ENCODE measurements around the gene MRPL37.
"Not testable (repeated sequence)": the region's sequence is repeated elsewhere in the genome, so short reads cannot be mapped to it uniquely, and the experiment has no call there.

Gene MRPL37

GRCh38 chr1:54228638-54229079, 28.7 kb downstream of the MRPL37 start:
- H3K36me3 ChIP-seq (ENCODE audit: control insufficient read depth, insufficient read depth, low read length, severe bottlenecking) = no peaks in the 10 kb centered on the region

GRCh38 chr1:54229281-54229891, 29.4 kb downstream of the MRPL37 start:
- H3K27me3 ChIP-seq (replicated peaks; ENCODE audit: control insufficient read depth, insufficient read depth, low read length) = no peaks in the 10 kb centered on the region
- H3K4me3 ChIP-seq (ENCODE audit: low read length) = no peak overlapping the region
- DNase-seq (ENCODE audit: low read depth) = peak; percentile 22
- H3K9me3 ChIP-seq (ENCODE audit: control insufficient read depth, low read length) = no peaks in the 10 kb centered on the region
- H3K36me3 ChIP-seq (ENCODE audit: control insufficient read depth, insufficient read depth, low read length, severe bottlenecking) = no peaks in the 10 kb centered on the region
- H3K4me1 ChIP-seq (ENCODE audit: control insufficient read depth, insufficient read depth, low read length) = peaks cover 19% of the 10 kb centered on the region
- H3K9ac ChIP-seq (ENCODE audit: low read length) = peak overlapping the region; percentile 2

More at GRCh38 chr1:54228638-54229079, 28.7 kb downstream of the MRPL37 start:
- Histone ChIP-seq H3K9me3 (ENCODE audit: control insufficient read depth, low read length) (no peaks in the 10 kb centered on the region), H3K9ac (ENCODE audit: low read length) (peak overlapping the region; percentile 2), H3K27me3 (replicated peaks; ENCODE audit: control insufficient read depth, insufficient read depth, low read length) (no peaks in the 10 kb centered on the region), H3K4me3 (ENCODE audit: low read length) (no peak overlapping the region), H3K4me1 (ENCODE audit: control insufficient read depth, insufficient read depth, low read length) (peaks cover 19% of the 10 kb centered on the region)
- DNase-seq (ENCODE audit: low read depth) = no peak

- Histone ChIP-seq H3K27me3 (replicated peaks; ENCODE audit: control insufficient read depth, insufficient read depth, low read length) (no peaks in the 10 kb centered on the region), H3K9ac (ENCODE audit: low read length) (no peak overlapping the region), H3K4me3 (ENCODE audit: low read length) (no peak overlapping the region), H3K36me3 (ENCODE audit: control insufficient read depth, insufficient read depth, low read length, severe bottlenecking) (no peaks in the 10 kb centered on the region), H3K4me1 (ENCODE audit: control insufficient read depth, insufficient read depth, low read length) (peaks cover 19% of the 10 kb centered on the region), H3K9me3 (ENCODE audit: control insufficient read depth, low read length) (no peaks in the 10 kb centered on the region)
- no peak for DNase-seq (ENCODE audit: low read depth)
Measured at GRCh38 chr1:54230507-54231339, 30.8 kb downstream of the MRPL37 start.

- H3K4me1 ChIP-seq (ENCODE audit: control insufficient read depth, insufficient read depth, low read length); H3K9me3 ChIP-seq (ENCODE audit: control insufficient read depth, low read length); H3K4me3 ChIP-seq (ENCODE audit: low read length); H3K9ac ChIP-seq (ENCODE audit: low read length); DNase-seq (ENCODE audit: low read depth); H3K27me3 ChIP-seq (replicated peaks; ENCODE audit: control insufficient read depth, insufficient read depth, low read length): not testable (repeated sequence)
- H3K36me3 ChIP-seq (ENCODE audit: control insufficient read depth, insufficient read depth, low read length, severe bottlenecking) = peaks cover 21% of the 10 kb centered on the region
Measured at GRCh38 chr1:54233196-54233595, 33.2 kb downstream of the MRPL37 start.

DNA sequence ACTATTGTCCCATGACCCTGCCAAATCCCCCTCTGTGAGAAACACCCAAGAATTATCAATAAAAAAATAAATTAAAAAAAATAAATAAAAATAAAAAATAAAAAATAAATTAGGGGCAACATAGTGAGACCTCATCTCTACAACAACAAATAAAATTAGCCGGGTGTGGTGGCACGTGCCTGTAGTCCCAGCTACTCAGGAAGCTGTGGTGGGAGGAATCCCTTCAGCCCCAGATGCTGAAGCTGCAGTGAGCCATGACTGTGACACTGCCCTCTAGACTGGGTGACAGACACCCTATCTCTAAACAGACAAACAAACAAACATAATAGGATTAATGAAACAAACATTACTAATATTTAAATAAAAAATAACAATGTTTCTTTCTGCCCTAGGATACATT, 34.3 kb downstream of the MRPL37 start:
- no peaks in the 10 kb centered on the region for H3K9me3 ChIP-seq (ENCODE audit: control insufficient read depth, low read length)
- H3K27me3 ChIP-seq (replicated peaks; ENCODE audit: control insufficient read depth, insufficient read depth, low read length) = no peaks in the 10 kb centered on the region
- no peak for DNase-seq (ENCODE audit: low read depth)
- peaks cover 1% of the 10 kb centered on the region for H3K4me1 ChIP-seq (ENCODE audit: control insufficient read depth, insufficient read depth, low read length)
- H3K36me3 ChIP-seq (ENCODE audit: control insufficient read depth, insufficient read depth, low read length, severe bottlenecking) = peaks cover 32% of the 10 kb centered on the region
- no peak overlapping the region for H3K9ac ChIP-seq (ENCODE audit: low read length)
- H3K4me3 ChIP-seq (ENCODE audit: low read length) = no peak overlapping the region

- Histone ChIP-seq H3K4me1 (ENCODE audit: control insufficient read depth, insufficient read depth, low read length) (no peaks in the 10 kb centered on the region), H3K36me3 (ENCODE audit: control insufficient read depth, insufficient read depth, low read length, severe bottlenecking) (peaks cover 54% of the 10 kb centered on the region), H3K27me3 (replicated peaks; ENCODE audit: control insufficient read depth, insufficient read depth, low read length) (no peaks in the 10 kb centered on the region), H3K4me3 (ENCODE audit: low read length) (no peak overlapping the region), H3K9me3 (ENCODE audit: control insufficient read depth, low read length) (no peaks in the 10 kb centered on the region), H3K9ac (ENCODE audit: low read length) (no peak overlapping the region)
- no peak for DNase-seq (ENCODE audit: low read depth)
Measured at GRCh38 chr1:54237586-54237985, 37.6 kb downstream of the MRPL37 start.

GRCh38 chr1:54238353-54239034, 38.5 kb downstream of the MRPL37 start:
- H3K36me3 ChIP-seq (ENCODE audit: control insufficient read depth, insufficient read depth, low read length, severe bottlenecking) = peaks cover 59% of the 10 kb centered on the region

GRCh38 chr1:54239035-54239383, 39.0 kb downstream of the MRPL37 start:
- H3K27me3 ChIP-seq (replicated peaks; ENCODE audit: control insufficient read depth, insufficient read depth, low read length) = no peaks in the 10 kb centered on the region
- H3K9ac ChIP-seq (ENCODE audit: low read length) = no peak overlapping the region
- H3K4me1 ChIP-seq (ENCODE audit: control insufficient read depth, insufficient read depth, low read length) = no peaks in the 10 kb centered on the region
- DNase-seq (ENCODE audit: low read depth) = no peak
- no peak overlapping the region for H3K4me3 ChIP-seq (ENCODE audit: low read length)
- no peaks in the 10 kb centered on the region for H3K9me3 ChIP-seq (ENCODE audit: control insufficient read depth, low read length)
- H3K36me3 ChIP-seq (ENCODE audit: control insufficient read depth, insufficient read depth, low read length, severe bottlenecking) = peaks cover 59% of the 10 kb centered on the region

More at GRCh38 chr1:54238353-54239034, 38.5 kb downstream of the MRPL37 start:
- no peak overlapping the region for H3K4me3 ChIP-seq (ENCODE audit: low read length)
- H3K4me1 ChIP-seq (ENCODE audit: control insufficient read depth, insufficient read depth, low read length) = no peaks in the 10 kb centered on the region
- no peaks in the 10 kb centered on the region for H3K27me3 ChIP-seq (replicated peaks; ENCODE audit: control insufficient read depth, insufficient read depth, low read length)
- DNase-seq (ENCODE audit: low read depth) = no peak
- H3K9ac ChIP-seq (ENCODE audit: low read length) = no peak overlapping the region
- H3K9me3 ChIP-seq (ENCODE audit: control insufficient read depth, low read length) = no peaks in the 10 kb centered on the region

GRCh38 chr1:54239631-54240031, 39.7 kb downstream of the MRPL37 start:
- H3K36me3 ChIP-seq (ENCODE audit: control insufficient read depth, insufficient read depth, low read length, severe bottlenecking) = peaks cover 59% of the 10 kb centered on the region
- no peak overlapping the region for H3K4me3 ChIP-seq (ENCODE audit: low read length)
- no peak for DNase-seq (ENCODE audit: low read depth)

DNA sequence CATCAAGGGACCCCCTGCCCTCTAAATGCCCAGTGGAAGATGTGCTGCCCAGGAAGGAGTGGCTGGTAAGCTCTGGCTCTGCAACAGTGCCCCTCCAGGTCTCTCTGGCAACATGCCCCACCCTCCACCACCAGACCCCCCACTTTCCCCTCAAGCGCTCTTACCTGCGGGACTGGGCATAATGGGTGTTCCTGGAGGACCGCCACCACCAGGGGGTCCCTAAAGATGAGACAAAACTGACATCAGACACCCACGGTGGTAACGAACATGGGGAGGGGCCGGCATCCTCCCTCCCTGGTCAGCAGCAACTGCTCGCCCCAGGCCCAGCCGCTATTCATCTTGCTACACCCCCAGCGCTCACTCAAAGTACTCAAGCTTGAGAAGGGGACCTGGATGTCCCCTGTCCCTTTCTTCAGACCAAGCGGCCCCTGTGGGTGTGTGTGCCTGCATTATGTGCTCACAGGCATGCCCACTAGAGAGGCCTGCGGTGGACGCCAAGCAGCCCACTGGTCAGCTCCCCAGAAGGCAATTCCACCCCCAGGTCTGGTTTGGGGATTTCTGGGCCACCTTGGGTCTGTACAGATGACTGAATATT, 40.9 kb downstream of the MRPL37 start:
- Histone ChIP-seq H3K4me1 (ENCODE audit: control insufficient read depth, insufficient read depth, low read length) (no peaks in the 10 kb centered on the region), H3K36me3 (ENCODE audit: control insufficient read depth, insufficient read depth, low read length, severe bottlenecking) (peaks cover 64% of the 10 kb centered on the region), H3K9me3 (ENCODE audit: control insufficient read depth, low read length) (no peaks in the 10 kb centered on the region), H3K27me3 (replicated peaks; ENCODE audit: control insufficient read depth, insufficient read depth, low read length) (no peaks in the 10 kb centered on the region), H3K4me3 (ENCODE audit: low read length) (no peak overlapping the region), H3K9ac (ENCODE audit: low read length) (no peak overlapping the region)
- no peak for DNase-seq (ENCODE audit: low read depth)

More at GRCh38 chr1:54239631-54240031, 39.7 kb downstream of the MRPL37 start:
- H3K27me3 ChIP-seq (replicated peaks; ENCODE audit: control insufficient read depth, insufficient read depth, low read length) = no peaks in the 10 kb centered on the region
- H3K9ac ChIP-seq (ENCODE audit: low read length) = no peak overlapping the region
- H3K4me1 ChIP-seq (ENCODE audit: control insufficient read depth, insufficient read depth, low read length) = no peaks in the 10 kb centered on the region
- no peaks in the 10 kb centered on the region for H3K9me3 ChIP-seq (ENCODE audit: control insufficient read depth, low read length)

GRCh38 chr1:54241364-54241763, 41.4 kb downstream of the MRPL37 start:
- Histone ChIP-seq H3K9ac (ENCODE audit: low read length) (no peak overlapping the region), H3K4me1 (ENCODE audit: control insufficient read depth, insufficient read depth, low read length) (no peaks in the 10 kb centered on the region), H3K36me3 (ENCODE audit: control insufficient read depth, insufficient read depth, low read length, severe bottlenecking) (peaks cover 62% of the 10 kb centered on the region), H3K27me3 (replicated peaks; ENCODE audit: control insufficient read depth, insufficient read depth, low read length) (no peaks in the 10 kb centered on the region), H3K4me3 (ENCODE audit: low read length) (no peak overlapping the region), H3K9me3 (ENCODE audit: control insufficient read depth, low read length) (no peaks in the 10 kb centered on the region)
- DNase-seq (ENCODE audit: low read depth) = no peak

All from adipocyte (in vitro differentiated cells).